ENCODE results near the gene SLC6A6. TPM values are rescaled to one million over a fixed set of nuclear protein-coding genes. Genes with fewer than 3 reads are reported as not detected.

Gene SLC6A6
- total RNA-seq, 2 experiments from 2014 or later = 43.4 to 48.8 TPM

DNA sequence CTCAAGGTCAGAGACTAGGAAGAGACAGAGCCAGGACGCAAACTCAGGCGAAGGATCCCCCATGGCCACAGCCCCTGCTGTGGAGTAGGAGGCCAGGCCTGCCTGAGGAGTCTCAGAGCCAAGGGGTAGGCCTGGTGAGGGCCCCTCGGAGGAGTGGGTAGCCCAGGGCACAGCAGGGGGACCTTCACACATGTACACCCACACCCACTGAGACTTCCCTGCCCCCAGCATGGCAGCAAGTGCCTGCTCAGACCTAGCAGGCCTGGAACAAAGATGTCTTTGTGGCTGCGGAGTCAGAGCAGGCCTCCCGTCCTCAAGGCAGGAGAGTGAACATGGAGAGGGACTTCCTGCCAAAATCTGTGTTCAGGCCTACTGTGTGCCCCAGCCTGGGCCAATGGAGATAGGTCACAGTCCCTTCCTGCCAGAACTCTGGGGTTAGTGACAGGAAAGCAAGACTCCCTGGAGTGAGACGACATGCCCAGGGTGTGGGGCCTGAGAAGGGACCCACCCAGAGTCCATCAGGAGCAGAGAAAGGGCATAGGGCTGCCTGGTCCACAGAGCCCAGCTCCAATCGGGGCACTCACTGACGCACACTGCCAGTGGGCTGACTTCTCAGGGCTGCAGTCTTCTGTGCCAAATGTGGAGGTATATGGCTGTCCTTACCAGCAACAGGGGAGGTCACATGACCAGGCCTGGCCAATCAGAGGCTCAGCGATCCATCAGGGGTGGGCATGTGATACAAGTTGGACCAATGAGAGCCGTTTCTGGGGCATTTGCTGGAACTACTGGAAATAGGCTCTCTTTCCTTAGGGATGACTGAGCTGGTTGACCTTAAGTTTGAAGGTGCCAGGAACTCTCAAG, 135.4 kb downstream of the SLC6A6 start:
- ChIA-PET POLR2A (interaction anchor here (1.2 kb wide), 1 partner anchor 10 kb away, joined by 4 read pairs; no protein-coding TSS in a partner anchor), CTCF (interaction anchor here (0.9 to 1.7 kb wide), 2 partner anchors 11 to 334 kb away, joined by 3 to 16 read pairs; no protein-coding TSS in a partner anchor)
- TF ChIP-seq, protein P1, sequence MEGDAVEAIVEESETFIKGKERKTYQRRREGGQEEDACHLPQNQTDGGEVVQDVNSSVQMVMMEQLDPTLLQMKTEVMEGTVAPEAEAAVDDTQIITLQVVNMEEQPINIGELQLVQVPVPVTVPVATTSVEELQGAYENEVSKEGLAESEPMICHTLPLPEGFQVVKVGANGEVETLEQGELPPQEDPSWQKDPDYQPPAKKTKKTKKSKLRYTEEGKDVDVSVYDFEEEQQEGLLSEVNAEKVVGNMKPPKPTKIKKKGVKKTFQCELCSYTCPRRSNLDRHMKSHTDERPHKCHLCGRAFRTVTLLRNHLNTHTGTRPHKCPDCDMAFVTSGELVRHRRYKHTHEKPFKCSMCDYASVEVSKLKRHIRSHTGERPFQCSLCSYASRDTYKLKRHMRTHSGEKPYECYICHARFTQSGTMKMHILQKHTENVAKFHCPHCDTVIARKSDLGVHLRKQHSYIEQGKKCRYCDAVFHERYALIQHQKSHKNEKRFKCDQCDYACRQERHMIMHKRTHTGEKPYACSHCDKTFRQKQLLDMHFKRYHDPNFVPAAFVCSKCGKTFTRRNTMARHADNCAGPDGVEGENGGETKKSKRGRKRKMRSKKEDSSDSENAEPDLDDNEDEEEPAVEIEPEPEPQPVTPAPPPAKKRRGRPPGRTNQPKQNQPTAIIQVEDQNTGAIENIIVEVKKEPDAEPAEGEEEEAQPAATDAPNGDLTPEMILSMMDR (IDR thresholded peaks at IDR 0.05) = no peak
- Mint-ChIP-seq H3K27ac (no peak overlapping the region), H3K36me3 (ENCODE audit: low read depth) (no peaks in the 10 kb centered on the region), H3K4me1 (ENCODE audit: low read depth) (no peaks in the 10 kb centered on the region), H3K4me3 (no peak overlapping the region), H3K9me3 (no peaks in the 10 kb centered on the region), H3K27me3 (no peaks in the 10 kb centered on the region)
- DNase-seq = peak; percentile 37
- no peak for ATAC-seq
- intact Hi-C loops (cut with micrococcal nuclease) = no loop called here

DNA sequence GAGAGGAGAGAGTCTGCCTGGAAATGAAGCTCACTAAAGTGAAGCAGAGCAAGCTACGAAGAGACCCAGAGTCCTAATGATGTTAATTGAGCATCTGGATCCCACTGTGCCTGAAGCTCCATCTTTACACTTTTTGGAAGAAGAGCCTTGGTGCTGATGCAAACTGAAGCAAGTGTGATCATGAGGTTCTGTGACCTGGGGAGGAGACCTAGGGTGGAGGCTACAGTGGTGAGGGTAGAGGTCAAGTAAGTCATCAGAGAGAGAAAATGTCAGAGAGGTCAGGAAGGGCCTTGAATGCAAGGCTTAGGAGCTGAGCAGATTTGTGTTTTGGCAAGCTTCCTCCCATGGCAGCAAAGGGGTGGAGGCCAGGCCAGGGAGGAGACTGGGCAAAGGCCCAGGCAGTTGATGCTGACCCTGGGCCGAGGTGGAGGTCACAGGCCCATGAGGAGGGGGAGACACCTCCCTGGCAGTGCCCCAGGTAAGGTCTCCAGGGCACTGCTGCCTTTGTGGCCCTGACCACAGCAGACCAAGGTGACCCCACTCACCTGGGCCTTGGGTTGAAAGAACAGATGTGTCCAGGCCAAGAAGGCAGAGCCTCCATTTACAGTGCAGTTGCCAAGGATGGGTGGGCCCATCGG, 136.2 kb downstream of the SLC6A6 start:
- ChIA-PET POLR2A (no interaction called here), CTCF (interaction anchor here (0.9 to 1.7 kb wide), 3 partner anchors 10 to 335 kb away, joined by 3 to 16 read pairs (median 3); no protein-coding TSS in a partner anchor)
- H3K4me3 Mint-ChIP-seq = no peak overlapping the region
- H3K9me3 Mint-ChIP-seq = no peaks in the 10 kb centered on the region
- DNase-seq (no peak), ATAC-seq (no peak)
- no peaks in the 10 kb centered on the region for H3K36me3 Mint-ChIP-seq (ENCODE audit: low read depth)
- no peak overlapping the region for H3K27ac Mint-ChIP-seq
- no peaks in the 10 kb centered on the region for H3K4me1 Mint-ChIP-seq (ENCODE audit: low read depth)
- TF ChIP-seq, protein P1 (IDR thresholded peaks at IDR 0.05) = no peak
- intact Hi-C loops (cut with micrococcal nuclease) = no loop called here
- no peaks in the 10 kb centered on the region for H3K27me3 Mint-ChIP-seq

Other genes starting within 250 kb of the SLC6A6 start
- gene XPC, start 224.0 kb upstream of the SLC6A6 start, total RNA-seq = 10 to 100 TPM; 23.5 to 24.8 TPM
- gene LSM3, start 223.8 kb upstream of the SLC6A6 start, total RNA-seq = 10 to 100 TPM; 20.0 to 20.5 TPM
- gene GRIP2, start 137.7 kb downstream of the SLC6A6 start, total RNA-seq = not detected
- gene CCDC174, start 249.2 kb downstream of the SLC6A6 start, total RNA-seq = 10 to 100 TPM; 14.2 to 16.2 TPM